ENCODE data around the gene DUOX1. TPM values are rescaled to one million over a fixed set of nuclear protein-coding genes. Genes with fewer than 3 reads are reported as not detected.

Gene DUOX1
- total RNA-seq, 3 donors from 2014 or later, result 0.80 to 7.2 (median 1.6) TPM

DNA sequence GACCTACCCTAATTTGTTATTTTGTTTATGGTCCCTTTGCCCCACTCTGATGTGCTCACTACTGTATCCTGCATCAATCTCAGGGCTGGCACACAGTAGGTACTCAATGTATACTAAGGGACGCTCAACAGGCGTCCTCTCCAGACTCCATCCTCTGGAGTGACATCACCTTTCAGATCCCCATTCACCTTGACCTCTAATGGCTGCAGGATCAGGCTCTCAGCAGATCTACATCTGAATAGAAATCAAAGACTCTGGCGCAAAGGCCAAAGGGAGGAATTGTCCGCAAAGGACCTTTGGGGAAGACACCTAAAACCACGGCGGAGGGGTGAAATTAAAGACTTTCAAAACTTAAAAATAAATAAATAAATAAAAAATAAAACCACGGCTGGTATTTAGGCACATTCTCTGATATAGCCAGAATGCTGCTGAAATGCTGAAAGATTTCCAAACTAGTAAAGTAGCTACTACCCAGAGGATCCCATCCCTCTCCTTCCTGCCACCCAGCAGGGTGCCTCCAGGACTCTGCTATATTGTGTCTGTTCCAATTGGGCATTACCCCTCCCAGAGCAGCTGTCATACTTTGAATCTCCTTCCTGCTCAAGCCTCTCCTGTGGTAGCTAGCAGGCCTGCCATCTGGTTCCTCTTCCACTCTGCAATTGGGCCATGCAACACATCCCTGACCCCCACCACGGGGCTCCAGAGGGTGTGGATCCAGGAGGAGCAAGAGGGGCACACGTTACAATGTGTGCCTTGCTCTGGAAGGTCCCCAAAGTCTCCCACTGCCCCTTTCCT, 51.9 kb downstream of the DUOX1 start:
- intact Hi-C loops (cut with DNase I; ENCODE audit: low total_unique reads), result no loop called here

DNA sequence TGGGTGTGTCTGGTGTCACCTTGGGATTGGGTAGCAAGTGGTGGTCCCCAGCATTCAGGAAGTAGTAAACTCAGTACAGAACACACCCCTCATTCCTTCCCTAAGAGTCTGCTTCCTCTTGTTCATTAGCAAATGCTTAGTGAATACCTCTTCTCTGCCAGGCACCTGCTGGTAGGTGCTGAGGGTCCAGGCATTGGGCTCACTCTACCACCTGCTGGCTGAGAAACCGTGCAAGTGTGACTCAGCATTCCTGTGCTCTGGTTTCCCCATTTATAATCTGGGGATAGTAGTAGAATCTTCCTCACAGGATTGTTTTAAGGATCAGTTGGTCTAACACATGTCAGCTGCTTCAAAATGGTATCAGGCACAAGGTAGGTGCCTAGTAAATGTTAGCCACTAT, 53.2 kb downstream of the DUOX1 start:
- no peak for DNase-seq (ENCODE audit: low spot score in 2 of 2)
- no peak overlapping the region for H3K4me3 ChIP-seq
- H3K4me1 ChIP-seq, result no peaks in the 10 kb centered on the region
- H3K27me3 ChIP-seq, result no peaks in the 10 kb centered on the region
- no peak for TF ChIP-seq POLR2A (IDR thresholded peaks at IDR 0.05)
- TF ChIP-seq, protein P1, sequence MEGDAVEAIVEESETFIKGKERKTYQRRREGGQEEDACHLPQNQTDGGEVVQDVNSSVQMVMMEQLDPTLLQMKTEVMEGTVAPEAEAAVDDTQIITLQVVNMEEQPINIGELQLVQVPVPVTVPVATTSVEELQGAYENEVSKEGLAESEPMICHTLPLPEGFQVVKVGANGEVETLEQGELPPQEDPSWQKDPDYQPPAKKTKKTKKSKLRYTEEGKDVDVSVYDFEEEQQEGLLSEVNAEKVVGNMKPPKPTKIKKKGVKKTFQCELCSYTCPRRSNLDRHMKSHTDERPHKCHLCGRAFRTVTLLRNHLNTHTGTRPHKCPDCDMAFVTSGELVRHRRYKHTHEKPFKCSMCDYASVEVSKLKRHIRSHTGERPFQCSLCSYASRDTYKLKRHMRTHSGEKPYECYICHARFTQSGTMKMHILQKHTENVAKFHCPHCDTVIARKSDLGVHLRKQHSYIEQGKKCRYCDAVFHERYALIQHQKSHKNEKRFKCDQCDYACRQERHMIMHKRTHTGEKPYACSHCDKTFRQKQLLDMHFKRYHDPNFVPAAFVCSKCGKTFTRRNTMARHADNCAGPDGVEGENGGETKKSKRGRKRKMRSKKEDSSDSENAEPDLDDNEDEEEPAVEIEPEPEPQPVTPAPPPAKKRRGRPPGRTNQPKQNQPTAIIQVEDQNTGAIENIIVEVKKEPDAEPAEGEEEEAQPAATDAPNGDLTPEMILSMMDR (IDR thresholded peaks at IDR 0.05), result no peak
- TF ChIP-seq POLR2AphosphoS5 (IDR thresholded peaks at IDR 0.05), result no peak
- no peak overlapping the region for H3K27ac ChIP-seq
- intact Hi-C loops (cut with DNase I; ENCODE audit: low total_unique reads), result no loop called here
- no peaks in the 10 kb centered on the region for H3K36me3 ChIP-seq
- no peaks in the 10 kb centered on the region for H3K9me3 ChIP-seq

More for the DNA sequence above, 51.9 kb downstream of the DUOX1 start:
- H3K4me1 ChIP-seq, result no peaks in the 10 kb centered on the region
- H3K27ac ChIP-seq, result no peak overlapping the region
- TF ChIP-seq POLR2A (IDR thresholded peaks at IDR 0.05) (no peak), POLR2AphosphoS5 (IDR thresholded peaks at IDR 0.05) (no peak)
- TF ChIP-seq, protein P1 (IDR thresholded peaks at IDR 0.05), result no peak
- H3K36me3 ChIP-seq, result no peaks in the 10 kb centered on the region
- no peaks in the 10 kb centered on the region for H3K9me3 ChIP-seq
- no peak overlapping the region for H3K4me3 ChIP-seq
- H3K27me3 ChIP-seq, result no peaks in the 10 kb centered on the region
- no peak for DNase-seq (ENCODE audit: low spot score in 2 of 2)

DNA sequence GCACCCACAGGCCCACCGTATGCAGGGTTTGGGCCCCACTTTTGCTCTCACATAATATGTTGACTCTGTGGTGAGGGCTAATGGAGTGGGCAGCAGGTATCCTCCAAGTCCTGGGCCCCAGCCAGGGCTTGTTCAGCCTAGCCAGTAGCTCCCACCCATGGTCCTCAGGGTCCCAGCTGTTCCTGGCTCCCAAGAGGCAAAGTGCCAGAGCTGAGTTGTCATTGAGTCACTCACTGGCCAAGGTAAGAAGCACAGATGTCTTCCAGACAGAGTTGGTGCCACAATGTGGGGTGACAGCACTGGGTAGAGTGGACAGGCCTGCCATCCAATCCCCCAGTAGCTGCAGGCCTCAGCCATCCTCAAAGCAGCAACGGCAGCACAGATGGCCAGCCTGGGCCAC, 53.7 kb downstream of the DUOX1 start:
- Histone ChIP-seq H3K27ac (no peak overlapping the region), H3K4me3 (no peak overlapping the region), H3K9me3 (no peaks in the 10 kb centered on the region), H3K27me3 (no peaks in the 10 kb centered on the region), H3K36me3 (no peaks in the 10 kb centered on the region), H3K4me1 (peaks cover 0 to 2% of the 10 kb centered on the region in 2 donors)
- intact Hi-C loops (cut with DNase I; ENCODE audit: low total_unique reads), result no loop called here
- TF ChIP-seq POLR2AphosphoS5 (IDR thresholded peaks at IDR 0.05), result no peak
- DNase-seq (ENCODE audit: low spot score in 2 of 2), result no peak

DNA sequence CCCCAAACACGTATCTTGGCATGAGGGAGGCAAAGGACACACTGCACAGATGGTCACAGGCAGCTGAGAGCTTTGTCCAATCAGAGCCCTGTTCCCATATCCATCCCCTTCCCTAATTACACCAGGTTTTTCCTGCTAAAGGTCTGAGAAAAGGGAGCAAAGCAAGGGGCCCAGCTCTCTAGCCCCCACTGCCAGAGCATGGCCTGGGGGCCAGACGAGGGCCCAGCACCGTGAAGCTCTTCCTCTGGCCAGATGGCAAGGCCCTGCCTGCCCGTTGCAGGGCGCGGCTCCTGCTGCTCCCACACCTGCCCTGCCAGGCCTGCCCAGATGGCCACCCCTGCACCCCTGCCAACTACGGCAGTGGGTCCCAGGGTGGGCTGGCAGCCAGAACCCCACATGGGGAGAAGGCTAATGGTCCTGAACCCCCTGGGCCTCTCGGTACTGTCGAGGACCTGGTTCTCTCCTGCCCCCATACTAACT, 54.8 kb downstream of the DUOX1 start:
- no peak for DNase-seq (ENCODE audit: low spot score in 2 of 2)
- H3K27me3 ChIP-seq, result no peaks in the 10 kb centered on the region
- H3K4me1 ChIP-seq, result peaks cover 0 to 5% of the 10 kb centered on the region in 2 donors
- no peaks in the 10 kb centered on the region for H3K36me3 ChIP-seq
- no peak overlapping the region for H3K4me3 ChIP-seq
- intact Hi-C loops (cut with DNase I; ENCODE audit: low total_unique reads), result no loop called here
- H3K27ac ChIP-seq, result peak overlapping the region in 1 of 2 donors; percentile 94
- no peaks in the 10 kb centered on the region for H3K9me3 ChIP-seq
- TF ChIP-seq POLR2AphosphoS5 (IDR thresholded peaks at IDR 0.05), result no peak
- no peak for TF ChIP-seq POLR2A (IDR thresholded peaks at IDR 0.05)
- TF ChIP-seq, protein P1 (IDR thresholded peaks at IDR 0.05), result no peak

DNA sequence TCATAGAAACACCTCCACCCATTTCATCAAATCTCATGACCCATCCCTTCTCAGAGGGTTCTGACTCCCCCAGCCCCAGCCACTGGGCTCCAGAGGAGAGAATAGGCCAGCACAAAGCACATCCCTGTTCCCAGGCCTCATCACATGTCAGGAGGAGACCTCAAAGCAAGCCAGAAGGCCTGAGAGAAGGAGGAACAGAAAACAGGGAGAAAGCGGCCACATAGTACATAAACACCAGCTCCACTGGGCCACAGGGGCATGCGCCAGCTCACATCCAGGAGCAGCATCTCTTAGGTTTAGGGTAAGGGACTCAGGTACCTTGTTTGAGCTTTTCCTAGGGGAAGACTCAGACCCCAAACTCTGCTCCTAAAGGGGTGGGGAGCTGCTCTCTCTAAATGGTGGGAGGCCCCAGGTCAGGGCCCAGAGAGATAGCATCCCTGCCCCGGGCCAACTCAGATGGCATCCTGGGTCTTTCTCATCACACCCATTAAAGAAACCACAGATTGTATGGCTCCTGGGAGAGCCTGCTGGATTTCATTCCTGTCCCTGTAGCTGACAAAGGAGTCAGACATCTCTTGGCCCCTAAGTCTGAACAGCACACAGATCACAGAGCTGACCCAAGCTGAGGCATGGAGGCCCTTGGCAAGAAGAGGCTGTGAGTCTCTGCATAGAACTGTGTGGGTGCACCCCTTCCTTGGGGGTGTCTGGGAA, 55.4 kb downstream of the DUOX1 start:
- TF ChIP-seq, protein P1 (IDR thresholded peaks at IDR 0.05), result no peak
- TF ChIP-seq POLR2A (IDR thresholded peaks at IDR 0.05) (no peak), POLR2AphosphoS5 (IDR thresholded peaks at IDR 0.05) (no peak)
- intact Hi-C loops (cut with DNase I; ENCODE audit: low total_unique reads), result no loop called here
- Histone ChIP-seq H3K4me3 (peak overlapping the region in 1 of 3 donors; percentile 79), H3K27me3 (no peaks in the 10 kb centered on the region), H3K36me3 (no peaks in the 10 kb centered on the region), H3K4me1 (peaks cover 0 to 5% of the 10 kb centered on the region in 2 donors), H3K9me3 (no peaks in the 10 kb centered on the region), H3K27ac (peak overlapping the region; percentile 85 to 94)
- no peak for DNase-seq (ENCODE audit: low spot score in 2 of 2)
